Measurements from ENCODE around the gene OR6J1.

OR6J1 gene

DNA sequence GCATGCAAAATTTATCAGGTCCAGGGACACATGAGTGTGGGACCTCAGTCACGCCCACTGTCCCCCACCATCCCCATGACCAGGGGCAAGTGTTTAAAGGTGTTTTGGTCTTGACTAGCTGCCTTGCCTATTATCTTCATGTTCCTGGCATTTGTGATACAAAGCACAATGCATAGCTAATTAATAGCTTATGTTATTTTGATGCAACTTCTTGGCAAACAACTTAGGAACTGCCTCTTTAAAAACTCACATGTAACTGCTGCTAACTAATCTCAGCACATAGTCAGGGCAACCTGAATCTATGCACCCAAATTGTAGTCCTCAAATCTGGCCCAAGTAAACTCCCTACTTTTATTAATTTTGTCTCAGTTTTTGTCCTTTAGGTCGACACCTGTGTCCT lies 7.4 kb upstream of the OR6J1 start:
- no peak for ATAC-seq (ENCODE audit: low read depth)

DNA sequence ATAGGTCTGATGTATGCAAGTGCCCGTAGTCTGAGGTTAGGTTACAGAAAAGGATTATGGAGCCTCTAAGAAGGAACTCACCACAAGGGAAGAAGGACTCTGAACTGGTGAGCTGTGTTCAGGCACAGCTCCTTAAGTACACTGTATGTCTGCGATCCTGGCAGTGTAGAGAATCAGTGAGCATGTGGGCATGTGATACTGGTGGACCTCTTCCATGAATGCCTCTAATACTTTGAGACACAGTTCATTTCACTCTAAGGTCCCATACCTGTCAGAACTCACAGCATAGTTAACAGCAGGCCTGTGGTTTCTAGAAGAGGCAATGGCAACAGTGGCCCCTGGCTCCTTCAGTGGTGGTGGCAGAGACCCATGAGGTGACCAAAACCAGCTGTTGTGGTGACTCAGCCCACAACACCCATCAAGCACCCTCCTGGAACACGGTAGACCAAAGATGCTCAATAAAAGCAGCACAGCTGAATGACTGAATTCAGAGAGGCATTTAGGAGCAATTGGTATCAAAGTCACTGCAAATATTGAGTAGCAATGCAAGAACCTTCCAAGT lies 6.9 kb upstream of the OR6J1 start:
- Histone ChIP-seq H3K9me3 (ENCODE audit: severe bottlenecking) (no peaks in the 10 kb centered on the region), H3K4me1 (ENCODE audit: insufficient read depth, poor library complexity, severe bottlenecking) (peaks cover 32% of the 10 kb centered on the region), H3K27ac (ENCODE audit: poor library complexity, severe bottlenecking) (no peak overlapping the region), H3K27me3 (ENCODE audit: insufficient read depth, poor library complexity, severe bottlenecking) (no peaks in the 10 kb centered on the region), H3K36me3 (ENCODE audit: low read depth) (no peaks in the 10 kb centered on the region), H3K4me3 (ENCODE audit: severe bottlenecking) (no peak overlapping the region)
- DNase-seq (ENCODE audit: low spot score) (no peak), ATAC-seq (ENCODE audit: low read depth) (peak; percentile 15; the same call in 2 of the 3 replicates)
- TF ChIP-seq, protein P1, sequence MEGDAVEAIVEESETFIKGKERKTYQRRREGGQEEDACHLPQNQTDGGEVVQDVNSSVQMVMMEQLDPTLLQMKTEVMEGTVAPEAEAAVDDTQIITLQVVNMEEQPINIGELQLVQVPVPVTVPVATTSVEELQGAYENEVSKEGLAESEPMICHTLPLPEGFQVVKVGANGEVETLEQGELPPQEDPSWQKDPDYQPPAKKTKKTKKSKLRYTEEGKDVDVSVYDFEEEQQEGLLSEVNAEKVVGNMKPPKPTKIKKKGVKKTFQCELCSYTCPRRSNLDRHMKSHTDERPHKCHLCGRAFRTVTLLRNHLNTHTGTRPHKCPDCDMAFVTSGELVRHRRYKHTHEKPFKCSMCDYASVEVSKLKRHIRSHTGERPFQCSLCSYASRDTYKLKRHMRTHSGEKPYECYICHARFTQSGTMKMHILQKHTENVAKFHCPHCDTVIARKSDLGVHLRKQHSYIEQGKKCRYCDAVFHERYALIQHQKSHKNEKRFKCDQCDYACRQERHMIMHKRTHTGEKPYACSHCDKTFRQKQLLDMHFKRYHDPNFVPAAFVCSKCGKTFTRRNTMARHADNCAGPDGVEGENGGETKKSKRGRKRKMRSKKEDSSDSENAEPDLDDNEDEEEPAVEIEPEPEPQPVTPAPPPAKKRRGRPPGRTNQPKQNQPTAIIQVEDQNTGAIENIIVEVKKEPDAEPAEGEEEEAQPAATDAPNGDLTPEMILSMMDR (IDR thresholded peaks at IDR 0.05; ENCODE audit: poor library complexity, severe bottlenecking): no peak

More for the DNA sequence above, 7.4 kb upstream of the OR6J1 start:
- Histone ChIP-seq H3K27ac (ENCODE audit: poor library complexity, severe bottlenecking) (no peak overlapping the region), H3K36me3 (ENCODE audit: low read depth) (no peaks in the 10 kb centered on the region), H3K27me3 (ENCODE audit: insufficient read depth, poor library complexity, severe bottlenecking) (no peaks in the 10 kb centered on the region), H3K4me3 (ENCODE audit: severe bottlenecking) (no peak overlapping the region), H3K9me3 (ENCODE audit: severe bottlenecking) (no peaks in the 10 kb centered on the region), H3K4me1 (ENCODE audit: insufficient read depth, poor library complexity, severe bottlenecking) (peaks cover 26% of the 10 kb centered on the region)
- DNase-seq (ENCODE audit: low spot score): no peak
- TF ChIP-seq, protein P1 (IDR thresholded peaks at IDR 0.05; ENCODE audit: poor library complexity, severe bottlenecking): no peak

DNA sequence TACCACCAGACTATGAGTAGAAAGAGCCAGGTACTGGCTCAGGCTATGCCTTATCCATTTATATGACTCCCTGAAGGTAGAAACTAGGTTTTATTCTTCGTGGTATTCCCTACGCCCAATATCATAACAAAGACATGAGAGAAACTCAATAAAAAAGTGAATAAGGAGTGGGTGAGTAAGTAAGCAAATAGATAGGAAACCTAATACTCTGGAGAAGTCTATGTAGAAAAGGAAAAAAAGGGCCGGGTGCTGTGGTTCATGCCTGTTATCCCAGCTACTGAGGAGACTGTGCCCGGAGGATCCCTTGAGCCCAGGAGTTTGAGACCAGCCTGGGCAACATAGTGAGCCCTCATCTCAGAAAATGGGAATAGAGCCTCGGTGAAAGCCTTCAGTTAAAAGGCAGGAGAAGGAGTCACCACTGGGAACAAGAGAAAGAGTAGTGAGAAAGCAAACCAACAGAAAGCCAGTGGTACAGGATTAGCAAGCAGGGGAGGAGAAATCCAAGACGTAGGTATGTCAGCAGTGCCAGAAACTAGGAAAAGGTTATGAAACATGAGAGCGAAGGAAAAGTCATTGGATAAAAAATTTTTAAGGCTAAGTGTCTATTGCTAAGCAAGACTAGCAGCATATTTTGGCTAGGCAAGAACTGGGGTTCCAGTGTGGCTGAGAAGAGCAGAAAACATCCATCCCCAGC lies 6.0 kb upstream of the OR6J1 start:
- DNase-seq (ENCODE audit: low spot score) (no peak), ATAC-seq (ENCODE audit: low read depth) (peak; percentile 69)
- H3K36me3 ChIP-seq (ENCODE audit: low read depth): no peaks in the 10 kb centered on the region
- TF ChIP-seq, protein P1 (IDR thresholded peaks at IDR 0.05; ENCODE audit: poor library complexity, severe bottlenecking): no peak
- peak overlapping the region; percentile 11 for H3K27ac ChIP-seq (ENCODE audit: poor library complexity, severe bottlenecking)
- H3K27me3 ChIP-seq (ENCODE audit: insufficient read depth, poor library complexity, severe bottlenecking): no peaks in the 10 kb centered on the region
- no peaks in the 10 kb centered on the region for H3K9me3 ChIP-seq (ENCODE audit: severe bottlenecking)
- peaks cover 36% of the 10 kb centered on the region for H3K4me1 ChIP-seq (ENCODE audit: insufficient read depth, poor library complexity, severe bottlenecking)
- no peak overlapping the region for H3K4me3 ChIP-seq (ENCODE audit: severe bottlenecking)

DNA sequence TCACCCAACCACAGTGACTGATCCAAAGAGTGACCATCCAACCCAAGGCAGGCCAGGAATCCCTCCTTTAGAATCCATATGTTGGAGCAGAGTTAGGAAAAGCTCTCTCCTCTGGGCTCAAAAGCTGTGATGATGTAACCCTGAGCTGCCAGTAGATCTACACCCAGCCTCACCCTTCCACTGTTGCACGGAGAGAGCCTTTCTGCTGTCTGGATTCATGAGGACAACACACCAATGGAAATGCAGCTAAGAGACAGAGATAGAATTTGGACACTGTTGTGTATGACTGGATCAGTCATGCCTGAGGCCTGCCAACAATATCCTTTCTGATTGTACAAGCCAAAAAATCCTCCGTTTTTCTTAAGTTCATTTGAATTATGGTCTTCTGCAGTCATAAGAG lies 4.4 kb upstream of the OR6J1 start:
- H3K36me3 ChIP-seq (ENCODE audit: low read depth): no peaks in the 10 kb centered on the region
- no peaks in the 10 kb centered on the region for H3K27me3 ChIP-seq (ENCODE audit: insufficient read depth, poor library complexity, severe bottlenecking)
- no peaks in the 10 kb centered on the region for H3K9me3 ChIP-seq (ENCODE audit: severe bottlenecking)
- TF ChIP-seq, protein P1 (IDR thresholded peaks at IDR 0.05; ENCODE audit: poor library complexity, severe bottlenecking): no peak
- no peak overlapping the region for H3K4me3 ChIP-seq (ENCODE audit: severe bottlenecking)
- H3K4me1 ChIP-seq (ENCODE audit: insufficient read depth, poor library complexity, severe bottlenecking): peaks cover 36% of the 10 kb centered on the region
- DNase-seq (ENCODE audit: low spot score): no peak
- ATAC-seq (ENCODE audit: low read depth): no peak
- H3K27ac ChIP-seq (ENCODE audit: poor library complexity, severe bottlenecking): no peak overlapping the region
